HG03135 (cell line): ENCODE measurements around the gene RPL18A.
"Not testable (repeated sequence)": the region's sequence is repeated elsewhere in the genome, so short reads cannot be mapped to it uniquely, and the experiment has no call there.

Experiments
- ATAC-seq: cut with Tn5 transposase; IDR thresholded peaks from one replicate; pipeline ENCODE4 v1.9.1; 2021; ENCODE audit warnings: mild to moderate bottlenecking, moderate library complexity; ENCODE audit not compliant: unreplicated experiment

Gene RPL18A

GRCh38 chr19:17866312-17866963 lies 6.7 kb downstream of the RPL18A start:
- ATAC-seq, result no peak

GRCh38 chr19:17866964-17867486 lies 7.3 kb downstream of the RPL18A start:
- no peak for ATAC-seq

- no peak for ATAC-seq
Measured at GRCh38 chr19:17868669-17869068, 9.0 kb downstream of the RPL18A start.

GRCh38 chr19:17869114-17869608 lies 9.5 kb downstream of the RPL18A start:
- ATAC-seq, result no peak

GRCh38 chr19:17871032-17871877 lies 11.5 kb downstream of the RPL18A start:
- no peak for ATAC-seq

- ATAC-seq, result no peak
Measured at GRCh38 chr19:17871878-17872250, 12.2 kb downstream of the RPL18A start, which contains the start of gene SLC5A5. SLC5A5 (plus strand) TSS chr19:17871945; CDS start chr19:17872320, 375 bp downstream.

- no peak for ATAC-seq
Measured at GRCh38 chr19:17872251-17873001, 12.7 kb downstream of the RPL18A start.

- no peak for ATAC-seq
Measured at GRCh38 chr19:17873786-17874757, 14.4 kb downstream of the RPL18A start.

GRCh38 chr19:17874758-17875135 lies 15.0 kb downstream of the RPL18A start:
- ATAC-seq, result no peak

- ATAC-seq, result no peak
Measured at GRCh38 chr19:17877696-17878095, 18.0 kb downstream of the RPL18A start.

GRCh38 chr19:17879466-17879865 lies 19.8 kb downstream of the RPL18A start:
- ATAC-seq, result no peak

- no peak for ATAC-seq
Measured at GRCh38 chr19:17881701-17882100, 22.0 kb downstream of the RPL18A start.

- no peak for ATAC-seq
Measured at GRCh38 chr19:17883627-17884410, 24.1 kb downstream of the RPL18A start.

- no peak for ATAC-seq
Measured at GRCh38 chr19:17886515-17886914, 26.8 kb downstream of the RPL18A start.

- not testable (repeated sequence) for ATAC-seq
Measured at GRCh38 chr19:17887221-17887620, 27.5 kb downstream of the RPL18A start.

- no peak for ATAC-seq
Measured at GRCh38 chr19:17888260-17888659, 28.6 kb downstream of the RPL18A start.

GRCh38 chr19:17889609-17890214 lies 30.0 kb downstream of the RPL18A start:
- ATAC-seq, result no peak

GRCh38 chr19:17893766-17894165 lies 34.1 kb downstream of the RPL18A start:
- ATAC-seq, result no peak

- ATAC-seq, result no peak
Measured at GRCh38 chr19:17902701-17903100, 43.0 kb downstream of the RPL18A start.
